ENCODE data around the gene PPP1R10. TPM values are rescaled to one million over a fixed set of nuclear protein-coding genes. Genes with fewer than 3 reads are reported as not detected.
A peak's percentile ranks its signal among the peaks of the same experiment; 100 is the strongest.

The PPP1R10 gene
- total and polyA plus RNA-seq, 2 of the 13 experiments (the other 11 are each of a cell fraction or from before 2014, with no cell fraction given), result 26.3 to 38.4 TPM

DNA sequence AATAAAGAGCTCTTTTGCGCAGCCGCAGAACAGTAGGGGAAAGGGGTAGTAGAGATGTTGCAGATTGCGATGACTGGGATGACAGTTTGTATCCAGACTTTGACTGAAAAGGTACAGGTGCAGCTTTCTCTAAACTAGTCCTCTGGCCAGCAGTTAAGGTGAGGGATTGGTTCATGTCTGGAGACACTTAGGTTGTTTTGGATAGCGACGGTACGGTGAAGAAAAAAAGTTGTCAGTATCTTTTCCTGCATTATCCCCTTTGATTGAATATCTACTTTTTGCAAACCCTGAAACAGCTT, 59.4 kb downstream of the PPP1R10 start (continued):
- TF ChIP-seq ZBED4 (CRISPR knock-in tag; IDR thresholded peaks at IDR 0.05; ENCODE audit: borderline replicate concordance) (no peak), MATR3 (CRISPR knock-in tag; IDR thresholded peaks at IDR 0.05) (no peak), MBNL3 (CRISPR knock-in tag; conservative IDR thresholded peaks at IDR 0.05) (no peak), PLRG1 (conservative IDR thresholded peaks at IDR 0.05) (no peak), ZGPAT (CRISPR knock-in tag; IDR thresholded peaks at IDR 0.05) (no peak), ZNF546 (CRISPR knock-in tag; conservative IDR thresholded peaks at IDR 0.05) (no peak), ZNF746 (CRISPR knock-in tag; IDR thresholded peaks at IDR 0.05) (no peak), ZBTB3 (CRISPR knock-in tag; IDR thresholded peaks at IDR 0.05; ENCODE audit: borderline replicate concordance, low read depth) (no peak), SP5 (CRISPR knock-in tag; IDR thresholded peaks at IDR 0.05; ENCODE audit: borderline replicate concordance, low read depth) (0 out of 2 replicates have a peak, but pooled peaks have one; percentile 0), ATRX (CRISPR knock-in tag; IDR thresholded peaks at IDR 0.05; ENCODE audit: borderline replicate concordance) (0 out of 2 replicates have a peak, but pooled peaks have one; percentile 17), EP300 (IDR thresholded peaks at IDR 0.05; ENCODE audit: low read depth in 2 of 2, low read length in 2 of 2) (no peak), EP300 (CRISPR knock-in tag; IDR thresholded peaks at IDR 0.05; ENCODE audit: borderline replicate concordance) (no peak), DMTF1 (CRISPR knock-in tag; IDR thresholded peaks at IDR 0.05) (no peak), KLF11 (CRISPR knock-in tag; IDR thresholded peaks at IDR 0.05) (0 out of 2 replicates have a peak, but pooled peaks have one; percentile 4), ISL2 (CRISPR knock-in tag; IDR thresholded peaks at IDR 0.05) (no peak)
- TF ChIP-seq, protein P1, sequence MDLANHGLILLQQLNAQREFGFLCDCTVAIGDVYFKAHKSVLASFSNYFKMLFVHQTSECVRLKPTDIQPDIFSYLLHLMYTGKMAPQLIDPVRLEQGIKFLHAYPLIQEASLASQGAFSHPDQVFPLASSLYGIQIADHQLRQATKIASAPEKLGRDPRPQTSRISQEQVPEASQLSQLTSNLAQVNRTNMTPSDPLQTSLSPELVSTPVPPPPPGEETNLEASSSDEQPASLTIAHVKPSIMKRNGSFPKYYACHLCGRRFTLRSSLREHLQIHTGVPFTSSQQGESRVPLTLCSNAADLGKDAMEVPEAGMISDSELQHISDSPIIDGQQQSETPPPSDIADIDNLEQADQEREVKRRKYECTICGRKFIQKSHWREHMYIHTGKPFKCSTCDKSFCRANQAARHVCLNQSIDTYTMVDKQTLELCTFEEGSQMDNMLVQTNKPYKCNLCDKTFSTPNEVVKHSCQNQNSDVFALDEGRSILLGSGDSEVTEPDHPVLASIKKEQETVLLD (CRISPR knock-in tag; IDR thresholded peaks at IDR 0.05; ENCODE audit: low read depth), result no peak
